K562 (cell line): ENCODE results near the gene SRL. TPM values are rescaled to one million over a fixed set of nuclear protein-coding genes. Genes with fewer than 3 reads are reported as not detected.

Experiments used
- ATAC-seq: fragments of 200-7000 bp; cut with Tn5 transposase; 3 replicates; pipeline ENCODE4 v1.9.1; 2020; ENCODE audit warnings: moderate library complexity
- BruUV-seq: library from RNA; stranded (reverse); fragments of 400-500 nt; replicated peaks from 2 replicates; lab custom pipeline; 2021; lab: Mats Ljungman, UMichigan
- CTCF ChIA-PET: fragments of 300-600 bp; formaldehyde crosslinking; extraction: SDS; loops from one replicate; lab custom pipeline; 2021; ENCODE audit warnings: low intra/inter-chr PET ratio; lab: Yijun Ruan, JAX
- POLR2A ChIA-PET: fragments of 300-600, 350-650 bp; sonication (Branson Sonifier 250); formaldehyde crosslinking; extraction: SDS; loops from one replicate; lab custom pipeline; 2021; ENCODE audit warnings: antibody characterized with exemption, inconsistent platforms; lab: Yijun Ruan, JAX
- DNase-seq, 4 experiments: peaks; one replicate each; pipeline versions ENCODE4 v3.0.0 to v3.0.0-alpha.2; 2011 to 2018; ENCODE audit warnings: low spot score in 3 of 4, mixed read lengths in 3 of 4; ENCODE audit errors: extremely low read depth in 1 of 4
- FAIRE-seq: peaks from 2 replicates; lab custom pipeline; 2011; peaks lifted over from hg19 to GRCh38; lab: Jason Lieb, UNC
- H2AFZ ChIP-seq: 2 replicates; pipeline ENCODE4 v1.6.0; 2011; ENCODE audit warnings: low read depth, low read length, control low read depth, inconsistent platforms
- H3K27ac ChIP-seq: fragments of 200-600 bp; 3 replicates; pipeline ENCODE4 v1.8.0; 2011; ENCODE audit warnings: low read depth, mild to moderate bottlenecking, control low read depth, inconsistent platforms, low read length, moderate library complexity, mixed read lengths; ENCODE audit errors: extremely low read depth
- H3K27me3 ChIP-seq, 2 experiments: fragments of 300-600 bp in 1 of 2; 2 replicates in 1 of 2; 3 replicates in 1 of 2; pipeline versions ENCODE4 v1.6.0 to v1.8.0; 2011; ENCODE audit warnings: inconsistent platforms in 2 of 2, low read length in 2 of 2, mild to moderate bottlenecking in 1 of 2, mixed read lengths in 1 of 2, moderate library complexity in 1 of 2; ENCODE audit not compliant: control insufficient read depth in 2 of 2, insufficient read depth in 2 of 2
- H3K36me3 ChIP-seq: fragments of 300-600 bp; 3 replicates; pipeline ENCODE4 v1.8.0; 2011; ENCODE audit warnings: mild to moderate bottlenecking, low read length, inconsistent platforms; ENCODE audit not compliant: control insufficient read depth, insufficient read depth
- H3K4me1 ChIP-seq, 2 experiments: fragments of 200-600 bp in 1 of 2; replicated peaks in 1 of 2; 2 replicates in 1 of 2; 3 replicates in 1 of 2; pipeline versions ENCODE4 v1.5.1 to v1.8.0; 2011; ENCODE audit warnings: inconsistent platforms in 2 of 2, low read length in 2 of 2, mild to moderate bottlenecking in 1 of 2, mixed read lengths in 1 of 2, moderate library complexity in 1 of 2; ENCODE audit not compliant: control insufficient read depth in 2 of 2, insufficient read depth in 2 of 2
- H3K4me2 ChIP-seq: 2 replicates; pipeline ENCODE4 v1.6.1; 2011; ENCODE audit warnings: low read length, control low read depth, inconsistent platforms, mixed read lengths; ENCODE audit not compliant: insufficient read depth
- H3K4me3 ChIP-seq: fragments of 200-600 bp; sonication (generic), shearing (Covaris generic); 2 replicates; pipeline ENCODE4 v1.5.1; 2016; ENCODE audit warnings: control low read depth, inconsistent platforms
- H3K79me2 ChIP-seq: fragments of 200-600 bp; 3 replicates; pipeline ENCODE4 v1.8.0; 2011; ENCODE audit warnings: low read length, inconsistent platforms; ENCODE audit not compliant: control insufficient read depth, insufficient read depth
- H3K9ac ChIP-seq, 2 experiments: 2 replicates each; pipeline versions ENCODE4 v1.6.0 to v1.6.1; 2011; ENCODE audit warnings: low read depth in 2 of 2, low read length in 2 of 2, control low read depth in 1 of 2, inconsistent platforms in 1 of 2, mild to moderate bottlenecking in 1 of 2, mixed read lengths in 1 of 2; ENCODE audit not compliant: insufficient read depth in 1 of 2
- H3K9me1 ChIP-seq: one replicate; pipeline ENCODE4 v1.6.0; 2011; ENCODE audit warnings: inconsistent platforms, mild to moderate bottlenecking, low read length, moderate library complexity; ENCODE audit not compliant: control insufficient read depth, insufficient read depth
- H3K9me3 ChIP-seq: replicated peaks from 2 replicates; pipeline ENCODE4 v1.5.1; 2011; ENCODE audit warnings: low read depth, low read length, inconsistent platforms; ENCODE audit not compliant: control insufficient read depth, insufficient read depth
- H4K20me1 ChIP-seq: replicated peaks from 2 replicates; pipeline ENCODE4 v1.6.1; 2011; ENCODE audit warnings: low read length, inconsistent platforms, mixed read lengths; ENCODE audit not compliant: control insufficient read depth, insufficient read depth
- ADNP ChIP-seq: fragments of 200-800 bp; sonication (Bioruptor generic); IDR thresholded peaks from 2 replicates; pipeline ENCODE4 v1.6.1; 2016; ENCODE audit warnings: missing genetic modification characterization, missing compliant biosample characterization
- ATF7 ChIP-seq: fragments of 450-650 bp; IDR thresholded peaks from 2 replicates; pipeline ENCODE4 v1.7.1; 2014; ENCODE audit warnings: mild to moderate bottlenecking, moderate library complexity
- CBX5 ChIP-seq: IDR thresholded peaks from 2 replicates; pipeline ENCODE4 v1.6.1; 2014; ENCODE audit warnings: low read depth, borderline replicate concordance
- CTBP1 ChIP-seq: fragments of 450-650 bp; IDR thresholded peaks from 2 replicates; pipeline ENCODE4 v1.6.1; 2016; ENCODE audit warnings: borderline replicate concordance
- IRF9 ChIP-seq: fragments of 450-650 bp; IDR thresholded peaks from 2 replicates; pipeline ENCODE4 v1.6.1; 2016; ENCODE audit warnings: missing biosample characterization, missing genetic modification characterization
- JUND ChIP-seq, 2 experiments: IDR thresholded peaks; 2 replicates in 1 of 2; 3 replicates in 1 of 2; pipeline ENCODE4 v1.6.1; 2011; ENCODE audit warnings: borderline replicate concordance in 2 of 2, low read depth in 2 of 2, low read length in 2 of 2, improper control_type of control experiment in 1 of 2, missing biosample characterization in 1 of 2, missing genetic modification characterization in 1 of 2, missing genetic modification reagents in 1 of 2
- KAT2B ChIP-seq: IDR thresholded peaks from one replicate; pipeline ENCODE4 v1.6.1; 2012; ENCODE audit warnings: low read depth, mild to moderate bottlenecking, control low read depth, inconsistent platforms, low read length, moderate library complexity
- MXD1 ChIP-seq: fragments of 250-450 bp; sonication (Bioruptor Pico); IDR thresholded peaks from 2 replicates; pipeline ENCODE4 v1.8.0; 2021; ENCODE audit warnings: borderline replicate concordance, mild to moderate bottlenecking, moderate library complexity; ENCODE audit not compliant: poor library complexity, severe bottlenecking
- NRF1 ChIP-seq, 2 experiments: fragments of 450-650 bp; IDR thresholded peaks in 1 of 2; conservative IDR thresholded peaks in 1 of 2; 2 replicates each; pipeline ENCODE4 v1.6.1; 2014; ENCODE audit warnings: mild to moderate bottlenecking in 2 of 2
- WGBS: fragments of 100-300 bp; shearing (Covaris generic); methylation state at CpG from one replicate; pipeline ENCODE4 v1.1.6; 2016; ENCODE audit warnings: low coverage, mixed read lengths; ENCODE audit not compliant: insufficient coverage; ENCODE audit errors: missing lambda C conversion rate; 5-methylcytosine and 5-hydroxymethylcytosine counted together
- in situ Hi-C: fragments of 300-500 bp; cut with MboI; formaldehyde crosslinking; loops from 4 replicates; pipeline ENCODE4 v1.15.0; 2018; ENCODE audit warnings: inconsistent platforms, mixed read lengths
- intact Hi-C: fragments of 100-400 bp; cut with micrococcal nuclease; formaldehyde crosslinking; loops from 2 replicates; pipeline ENCODE4 v1.14.2; 2022
- polyA plus RNA-seq, 8 experiments: library from polyadenylated mRNA; depleted of rRNA in 4 of 8; stranded (reverse) in 5 of 8; unstranded in 3 of 8; fragments of >200 nt; fragmentation: Nextera tagmentation in 2 of 8; fragmentation: Illumina TruSeq in 1 of 8; extraction: Ambion mirVana in 2 of 8; extraction: Trizol in 1 of 8; gene quantifications; 2 replicates each; pipeline versions ENCODE4 v1.2.1 to v1.2.3, GENCODE V29; 2011 to 2014; ENCODE audit warnings: inconsistent platforms in 1 of 8, missing spikeins in 1 of 8
- total RNA-seq, 7 experiments: library from RNA; depleted of rRNA in 6 of 7; stranded (reverse); fragments of >200 nt in 6 of 7; fragmentation: Illumina TruSeq in 2 of 7; extraction: Trizol in 2 of 7; gene quantifications; 2 replicates each; pipeline versions ENCODE4 v1.2.1 to v1.2.3, GENCODE V29; 2011 to 2021; ENCODE audit warnings: low replicate concordance in 1 of 7

SRL gene
- total and polyA plus RNA-seq, 9 of the 15 experiments (the other 6 are each of a cell fraction or from before 2014, with no cell fraction given), result 0.01 TPM; not detected in 8

- no peak overlapping the region for H2AFZ ChIP-seq
- BruUV-seq, result no TSS peak
- POLR2A ChIA-PET, result interaction anchor here (0.7 to 1.4 kb wide), 3 partner anchors 11 to 145 kb away, joined by 3 to 4 read pairs (median 3); no protein-coding TSS in a partner anchor
- intact Hi-C loops, result no loop called here
- H3K27ac ChIP-seq, result no peak overlapping the region
- H4K20me1 ChIP-seq, result no peaks in the 10 kb centered on the region
- H3K9me1 ChIP-seq, result peaks cover 3% of the 10 kb centered on the region
- CTCF ChIA-PET, result no interaction called here
- DNase-seq, result peak in 1 of 4 experiments; percentile 48
- peak; percentile 48 for FAIRE-seq
- H3K27me3 ChIP-seq, result peaks cover 0 to 3% of the 10 kb centered on the region in 2 experiments; a peak in 3 of 5 replicates
- H3K36me3 ChIP-seq, result no peaks in the 10 kb centered on the region
- WGBS, result 18% methylated on average over 5 of the region's 5 CpGs
- H3K4me1 ChIP-seq, result peaks cover 16 to 19% of the 10 kb centered on the region in 2 experiments; a peak in 4 of 5 replicates
- in situ Hi-C loops, result no loop called here
- H3K9me3 ChIP-seq, result no peaks in the 10 kb centered on the region
- H3K4me3 ChIP-seq, result no peak overlapping the region
- peak; percentile 55 for ATAC-seq
- H3K9ac ChIP-seq, result no peak overlapping the region
- peaks cover 4% of the 10 kb centered on the region; the same call in 1 of the 3 replicates for H3K79me2 ChIP-seq
- H3K4me2 ChIP-seq, result no peak overlapping the region
- TF ChIP-seq JUND (IDR thresholded peaks at IDR 0.05; ENCODE audit: borderline replicate concordance, low read depth, low read length), result peak; percentile 67
- TF ChIP-seq JUND (tag; IDR thresholded peaks at IDR 0.05; ENCODE audit: borderline replicate concordance, low read depth, low read length), result peak; percentile 53; the same call in 1 of the 3 replicates
- TF ChIP-seq CTBP1, result peak; percentile 39; the same call in 1 of the 2 replicates
- TF ChIP-seq NRF1 (conservative IDR thresholded peaks at IDR 0.05 in 1 of 2, IDR thresholded peaks at IDR 0.05 in 1 of 2), result peak in 1 of 2 experiments; percentile 10; a peak in 1 of 4 replicates
- no peak for TF ChIP-seq ADNP (tag)
- TF ChIP-seq IRF9 (tag), result 0 out of 2 replicates have a peak, but pooled peaks have one; percentile 67
- TF ChIP-seq KAT2B, result no peak
- no peak for TF ChIP-seq MXD1 (CRISPR knock-in tag)
- no peak for TF ChIP-seq CBX5
- peak; percentile 72 for TF ChIP-seq ATF7
Observed at GRCh38 chr16:4179020-4179419, 62.9 kb downstream of the SRL start.
